ENCODE measurements around the gene LRMDA.
A peak's percentile ranks its signal among the peaks of the same experiment; 100 is the strongest.

LRMDA gene

GRCh38 chr10:76302961-76303630 is 871.7 kb downstream of the LRMDA start:
- no peak for DNase-seq

- peak in 1 of 4 experiments; percentile 12 for DNase-seq
Observed at GRCh38 chr10:76303682-76304316, 872.4 kb downstream of the LRMDA start.

GRCh38 chr10:76305930-76306615 is 874.6 kb downstream of the LRMDA start:
- no peak for DNase-seq

GRCh38 chr10:76306856-76307255 is 875.4 kb downstream of the LRMDA start:
- no peak for DNase-seq

GRCh38 chr10:76309070-76309469 is 877.6 kb downstream of the LRMDA start:
- DNase-seq, result no peak

GRCh38 chr10:76309741-76310587 is 878.5 kb downstream of the LRMDA start:
- DNase-seq, result no peak

GRCh38 chr10:76310588-76311080 is 879.2 kb downstream of the LRMDA start:
- no peak for DNase-seq

DNA sequence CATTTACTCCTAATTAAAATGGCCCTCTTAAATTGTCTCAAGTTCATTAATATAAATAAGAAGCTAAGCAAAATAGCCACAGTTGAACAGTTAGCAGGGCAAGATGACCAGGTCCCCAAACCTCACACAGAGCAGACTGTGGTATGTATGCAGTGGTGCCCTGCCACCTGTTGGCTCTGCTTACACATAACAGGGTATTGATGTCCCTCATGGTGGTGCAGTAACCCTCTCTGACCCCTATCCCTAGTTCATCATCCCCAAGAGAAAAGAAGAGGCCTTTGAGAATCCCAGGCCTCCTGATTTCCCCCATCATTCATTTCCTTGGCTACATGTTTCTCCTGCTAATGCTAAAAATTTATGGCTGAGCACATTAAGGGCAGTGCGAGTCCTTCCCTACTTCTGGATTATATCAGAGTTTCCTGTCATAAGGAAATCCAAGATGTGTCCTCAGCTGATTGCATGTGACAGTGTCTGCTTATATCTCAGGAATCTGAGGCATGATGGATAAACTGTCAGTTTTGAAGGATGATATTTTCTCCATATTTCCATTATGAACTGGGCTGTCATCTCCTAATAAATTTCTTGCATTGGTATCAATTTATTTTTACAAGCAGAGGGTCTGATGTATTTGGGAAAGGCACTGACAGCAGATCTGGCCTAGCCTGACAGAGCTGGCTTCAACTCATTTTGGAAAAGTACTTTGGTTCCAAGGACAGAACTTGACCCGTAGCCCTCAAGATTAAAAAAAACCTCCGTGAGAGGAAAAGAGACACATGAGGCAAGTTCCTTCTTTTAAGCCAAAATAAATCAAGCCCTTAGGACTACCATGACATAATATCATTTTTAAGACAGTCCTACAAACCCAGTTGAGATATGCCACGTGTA is 880.6 kb downstream of the LRMDA start:
- no peak for DNase-seq

- no peak for DNase-seq
Observed at GRCh38 chr10:76315240-76315639, 883.8 kb downstream of the LRMDA start.

DNA sequence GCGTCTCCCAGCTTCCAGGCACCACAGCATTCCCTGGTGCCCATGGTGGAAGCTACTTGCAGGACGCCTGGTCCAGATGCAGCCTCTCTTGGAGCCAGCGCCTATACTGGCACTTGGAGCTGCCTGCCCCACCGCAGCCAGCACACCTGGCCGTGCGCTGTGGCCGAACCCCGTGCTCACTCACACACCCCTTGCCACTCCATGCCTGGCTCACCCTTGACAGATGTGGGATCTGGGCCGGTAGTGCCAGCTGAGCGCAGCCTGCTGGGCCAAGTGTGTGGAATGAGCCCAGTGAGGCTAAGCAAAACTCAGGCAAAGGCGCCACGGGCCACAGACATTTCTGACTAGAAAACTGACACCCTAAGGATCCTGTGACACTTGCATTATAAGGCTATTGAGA is 884.8 kb downstream of the LRMDA start:
- DNase-seq, result no peak

DNA sequence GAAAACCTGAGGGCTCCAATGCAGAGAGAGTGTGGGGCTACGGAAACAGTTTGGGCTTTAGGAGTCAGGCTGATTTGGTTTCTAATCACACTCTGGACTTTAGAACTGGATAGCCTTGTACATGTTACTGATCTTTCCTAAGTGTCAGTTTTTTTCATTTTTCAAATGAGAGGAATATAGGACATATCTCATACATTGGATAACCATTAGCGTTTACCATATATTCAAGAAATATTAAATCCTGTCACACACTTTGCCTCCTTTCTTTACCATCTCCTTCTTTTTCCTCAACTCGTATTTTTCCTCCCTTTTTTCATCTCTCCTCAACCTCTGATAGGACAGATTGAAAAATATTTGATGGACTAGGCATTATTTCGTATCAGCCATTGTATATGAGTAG is 885.7 kb downstream of the LRMDA start:
- no peak for DNase-seq

GRCh38 chr10:76318211-76318610 is 886.8 kb downstream of the LRMDA start:
- DNase-seq, result no peak

GRCh38 chr10:76319661-76320060 is 888.2 kb downstream of the LRMDA start:
- no peak for DNase-seq

DNA sequence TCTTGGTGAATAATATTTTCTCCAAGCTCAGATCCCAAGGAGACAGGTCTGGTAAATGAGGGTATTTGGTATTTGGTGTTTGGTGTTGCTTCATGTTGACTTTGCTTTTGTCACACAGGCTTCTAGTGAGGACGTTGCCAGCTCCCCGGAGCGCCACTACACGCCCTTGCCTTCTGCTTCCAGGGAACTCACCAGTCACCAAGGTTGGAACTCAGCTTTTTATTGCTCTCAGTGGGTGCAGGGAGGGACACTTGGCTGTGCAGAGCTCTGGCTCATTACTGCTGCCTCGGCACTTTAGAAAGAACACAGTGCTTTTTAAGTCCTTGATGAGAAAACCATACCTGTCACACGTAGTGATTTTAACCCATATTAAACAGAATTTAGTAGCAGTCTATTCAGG is 892.9 kb downstream of the LRMDA start:
- DNase-seq, result no peak

- DNase-seq, result no peak
Observed at GRCh38 chr10:76327441-76327840, 896.0 kb downstream of the LRMDA start.

DNA sequence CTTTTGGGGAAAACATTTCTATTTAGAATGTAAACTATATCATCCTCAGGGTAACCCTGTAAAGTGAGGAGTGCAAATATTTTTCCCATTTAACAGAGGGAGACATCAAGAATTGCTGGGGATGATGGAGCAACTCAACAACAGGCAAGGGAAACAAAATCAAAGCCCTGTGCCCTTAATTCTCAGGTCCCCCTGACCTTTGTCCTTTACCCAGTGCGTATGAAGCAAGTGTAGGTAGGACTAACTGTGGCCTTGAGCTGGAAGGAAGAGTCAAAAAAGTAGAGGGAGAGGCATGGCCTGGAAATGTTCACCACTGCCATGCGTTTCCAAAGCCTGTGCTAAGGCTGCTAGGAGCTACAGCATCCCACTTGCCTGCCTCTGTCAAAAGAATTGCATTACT is 896.9 kb downstream of the LRMDA start:
- no peak for DNase-seq

- DNase-seq, result no peak
Observed at GRCh38 chr10:76329891-76330575, 898.6 kb downstream of the LRMDA start.

DNA sequence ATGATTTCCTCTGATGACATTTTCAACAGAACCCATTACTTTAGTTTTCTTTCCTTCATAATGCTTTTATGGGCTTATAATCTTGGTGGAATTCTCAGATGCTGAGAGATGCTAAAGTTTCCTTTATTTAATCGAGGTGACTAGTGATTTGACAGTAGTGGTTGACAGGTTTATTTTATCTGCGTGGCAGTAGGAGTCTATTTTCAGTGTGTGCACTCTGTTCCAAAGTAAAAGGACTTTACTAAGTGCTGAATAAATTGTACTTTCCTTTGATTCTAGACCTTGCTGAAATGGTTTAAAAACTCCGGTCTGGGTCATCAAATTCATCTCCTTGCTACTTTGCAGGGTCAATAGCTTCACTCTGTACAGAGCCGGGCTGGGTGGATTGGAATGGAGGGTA is 900.3 kb downstream of the LRMDA start:
- no peak for DNase-seq

- DNase-seq, result no peak
Observed at GRCh38 chr10:76333326-76333725, 901.9 kb downstream of the LRMDA start.

DNA sequence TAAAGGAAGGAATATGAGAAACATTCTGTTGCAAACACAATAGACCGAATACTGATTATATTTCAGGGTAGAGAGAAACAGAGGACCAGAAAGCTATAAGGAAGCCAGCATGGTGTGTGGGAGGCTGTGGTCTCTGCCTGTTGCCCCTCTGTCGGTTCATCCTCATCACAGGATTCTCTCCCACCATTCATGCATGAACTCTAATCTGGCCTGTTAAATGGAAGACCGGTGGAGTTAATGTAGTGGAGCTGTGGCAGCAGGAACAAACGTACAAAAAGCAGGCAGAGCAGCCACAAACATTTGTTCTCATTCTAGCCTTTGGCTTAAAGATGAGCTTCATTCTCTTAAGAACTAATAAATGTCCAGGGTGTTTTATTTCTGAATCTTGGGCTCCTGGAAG is 902.4 kb downstream of the LRMDA start:
- DNase-seq, result no peak

- no peak for DNase-seq
Observed at GRCh38 chr10:76334255-76334654, 902.8 kb downstream of the LRMDA start.

Data from activated naive CD4-positive, alpha-beta T cell (primary cell).